Sigmoid colon (tissue), 7 donors: ENCODE data around the gene OR2C3. TPM values are rescaled to one million over a fixed set of nuclear protein-coding genes. Genes with fewer than 3 reads are reported as not detected.

Source experiments
- DNase-seq: peaks from one replicate; pipeline ENCODE4 v3.0.0-alpha.2; 2019
- H3K27ac ChIP-seq, 4 donors: fragments of 200-600 bp; sonication (generic); one replicate each; pipeline ENCODE4 v1.5.1; 2016 to 2019; ENCODE audit warnings: mild to moderate bottlenecking in 1 of 4
- H3K27me3 ChIP-seq, 3 donors: fragments of 200-600 bp; sonication (generic); one replicate each; pipeline ENCODE4 v1.5.1; 2019; ENCODE audit warnings: mild to moderate bottlenecking in 1 of 3
- H3K36me3 ChIP-seq, 4 donors: fragments of 200-600 bp; sonication (generic); one replicate each; pipeline ENCODE4 v1.5.1; 2016 to 2019
- H3K4me1 ChIP-seq, 4 donors: fragments of 200-600 bp; sonication (generic); one replicate each; pipeline ENCODE4 v1.5.1; 2017 to 2019
- H3K4me3 ChIP-seq, 4 donors: fragments of 200-600 bp; sonication (generic); one replicate each; pipeline ENCODE4 v1.5.1; 2017 to 2019; ENCODE audit warnings: mild to moderate bottlenecking in 2 of 4, moderate library complexity in 1 of 4
- H3K9me3 ChIP-seq, 4 donors: fragments of 200-600 bp in 3 of 4; sonication (generic) in 3 of 4; one replicate each; pipeline versions ENCODE4 v1.5.1 to v1.6.1; 2013 to 2019
- CTCF ChIP-seq, 4 experiments: fragments of 450-650 bp in 3 of 4; fragments of 200-600 bp in 1 of 4; IDR thresholded peaks; one replicate each; pipeline ENCODE4 v1.5.1; 2016 to 2019; ENCODE audit warnings: antibody characterized with exemption in 4 of 4, mild to moderate bottlenecking in 3 of 4, moderate library complexity in 2 of 4
- EP300 ChIP-seq, 4 donors: sonication (generic); formaldehyde crosslinking; IDR thresholded peaks; one replicate each; pipeline ENCODE4 v1.6.1; 2017; ENCODE audit warnings: antibody characterized with exemption in 4 of 4
- POLR2A ChIP-seq, 2 donors: fragments of 450-650 bp; IDR thresholded peaks; one replicate each; pipeline ENCODE4 v1.6.1; 2016; ENCODE audit warnings: antibody characterized with exemption in 2 of 2, mild to moderate bottlenecking in 2 of 2, moderate library complexity in 2 of 2
- POLR2AphosphoS5 ChIP-seq, 4 donors: sonication (generic); formaldehyde crosslinking; IDR thresholded peaks; one replicate each; pipeline ENCODE4 v1.6.1; 2017; ENCODE audit warnings: antibody characterized with exemption in 4 of 4
- WGBS, 2 donors: extraction: QIAGEN DNeasy Blood & Tissue Kit; methylation state at CpG; one replicate each; pipeline ENCODE4 v1.1.7; 2013; 5-methylcytosine and 5-hydroxymethylcytosine counted together
- intact Hi-C: fragments of 100-400 bp; cut with DNase I; formaldehyde crosslinking; loops from one replicate; pipeline ENCODE4 v1.15.1; 2023
- polyA plus RNA-seq, 3 donors: library from polyadenylated mRNA; stranded (reverse); fragments of 200-250 nt; gene quantifications; one replicate each; pipeline ENCODE4 v1.2.3, GENCODE V29; 2013
- total RNA-seq, 4 donors: library from RNA; depleted of rRNA; stranded (reverse); fragments of >200 nt; gene quantifications; one replicate each; pipeline ENCODE4 v1.1.0, GENCODE V29; 2016
- donor health status: healthy with polysubstance abuse.
- donor health status: Bipolar disorder and iron deficiency.
- donor health status: healthy.

OR2C3 gene
- total RNA-seq = not detected
- not detected for polyA plus RNA-seq

GRCh38 chr1:247536340-247536739 lies at the start of gene OR2C3:
OR2C3 (minus strand) TSS chr1:247536440; CDS start chr1:247532511, 3,929 bp downstream.
- intact Hi-C loops = no loop called here
- Histone ChIP-seq H3K36me3 (no peaks in the 10 kb centered on the region), H3K27ac (no peak within 1 kb of the TSS), H3K9me3 (no peaks in the 10 kb centered on the region), H3K27me3 (no peaks in the 10 kb centered on the region), H3K4me1 (no peaks in the 10 kb centered on the region), H3K4me3 (no peak within 1 kb of the TSS)
- TF ChIP-seq CTCF (IDR thresholded peaks at IDR 0.05) = no peak
- no peak for TF ChIP-seq POLR2A (IDR thresholded peaks at IDR 0.05)
- TF ChIP-seq EP300 (IDR thresholded peaks at IDR 0.05) = no peak
- no peak for TF ChIP-seq POLR2AphosphoS5 (IDR thresholded peaks at IDR 0.05)
- WGBS, 2 donors = 89% methylated on average over 2 of the region's 2 CpGs
- DNase-seq = no peak

GRCh38 chr1:247578946-247579460 lies 42.8 kb upstream of the OR2C3 start:
- no peaks in the 10 kb centered on the region for H3K9me3 ChIP-seq
- no peaks in the 10 kb centered on the region for H3K27me3 ChIP-seq
- TF ChIP-seq EP300 (IDR thresholded peaks at IDR 0.05) (no peak), POLR2AphosphoS5 (IDR thresholded peaks at IDR 0.05) (no peak), CTCF (IDR thresholded peaks at IDR 0.05) (no peak), POLR2A (IDR thresholded peaks at IDR 0.05) (no peak)
- intact Hi-C loops = no loop called here
- H3K36me3 ChIP-seq = no peaks in the 10 kb centered on the region
- H3K4me1 ChIP-seq = no peaks in the 10 kb centered on the region
- no peak for DNase-seq
- H3K27ac ChIP-seq = no peak overlapping the region
- no peak overlapping the region for H3K4me3 ChIP-seq
- WGBS, 2 donors = 89 to 95% methylated on average over 5 of the region's 5 CpGs

GRCh38 chr1:247576514-247576913 lies 40.3 kb upstream of the OR2C3 start:
- WGBS, 2 donors = 43 to 63% methylated on average over 3 of the region's 3 CpGs
- no peak overlapping the region for H3K27ac ChIP-seq
- H3K27me3 ChIP-seq = no peaks in the 10 kb centered on the region
- no peak overlapping the region for H3K4me3 ChIP-seq
- no peaks in the 10 kb centered on the region for H3K4me1 ChIP-seq
- intact Hi-C loops = no loop called here
- no peak for DNase-seq
- no peaks in the 10 kb centered on the region for H3K36me3 ChIP-seq
- H3K9me3 ChIP-seq = no peaks in the 10 kb centered on the region
- TF ChIP-seq CTCF (IDR thresholded peaks at IDR 0.05) (peak in 1 of 4 experiments; percentile 11), POLR2AphosphoS5 (IDR thresholded peaks at IDR 0.05) (no peak), EP300 (IDR thresholded peaks at IDR 0.05) (no peak), POLR2A (IDR thresholded peaks at IDR 0.05) (no peak)

GRCh38 chr1:247574664-247575063 lies 38.4 kb upstream of the OR2C3 start:
- intact Hi-C loops = no loop called here
- no peak overlapping the region for H3K27ac ChIP-seq
- TF ChIP-seq CTCF (IDR thresholded peaks at IDR 0.05) = no peak
- no peaks in the 10 kb centered on the region for H3K36me3 ChIP-seq
- no peak for DNase-seq
- H3K4me3 ChIP-seq = no peak overlapping the region
- H3K27me3 ChIP-seq = no peaks in the 10 kb centered on the region
- no peaks in the 10 kb centered on the region for H3K4me1 ChIP-seq
- H3K9me3 ChIP-seq = no peaks in the 10 kb centered on the region

GRCh38 chr1:247574236-247574635 lies 38.0 kb upstream of the OR2C3 start:
- H3K36me3 ChIP-seq = no peaks in the 10 kb centered on the region
- no peaks in the 10 kb centered on the region for H3K9me3 ChIP-seq
- no peak overlapping the region for H3K27ac ChIP-seq
- no peak for DNase-seq
- TF ChIP-seq EP300 (IDR thresholded peaks at IDR 0.05) (no peak), POLR2A (IDR thresholded peaks at IDR 0.05) (no peak), CTCF (IDR thresholded peaks at IDR 0.05) (no peak), POLR2AphosphoS5 (IDR thresholded peaks at IDR 0.05) (no peak)
- intact Hi-C loops = no loop called here
- H3K4me3 ChIP-seq = no peak overlapping the region
- 70 to 76% methylated on average over 1 of the region's 1 CpG for WGBS, 2 donors
- H3K4me1 ChIP-seq = no peaks in the 10 kb centered on the region
- no peaks in the 10 kb centered on the region for H3K27me3 ChIP-seq
